ENCODE data around the gene NDUFAF8. TPM values are rescaled to one million over a fixed set of nuclear protein-coding genes. Genes with fewer than 3 reads are reported as not detected.
A peak's percentile ranks its signal among the peaks of the same experiment; 100 is the strongest.

The NDUFAF8 gene
- total RNA-seq, 1 donor from 2014 or later, result 39.7 TPM

GRCh38 chr17:81280571-81280970, 41.5 kb downstream of the NDUFAF8 start:
- Mint-ChIP-seq H3K4me3 (ENCODE audit: unreplicated experiment) (no peak overlapping the region), H3K27ac (ENCODE audit: unreplicated experiment) (no peak overlapping the region), H3K36me3 (ENCODE audit: low read depth) (peaks cover 23% of the 10 kb centered on the region), H3K27me3 (ENCODE audit: low read depth) (no peaks in the 10 kb centered on the region), H3K9me3 (ENCODE audit: low read depth) (no peaks in the 10 kb centered on the region), H3K4me1 (ENCODE audit: low read depth) (peaks cover 9% of the 10 kb centered on the region)
- no peak for TF ChIP-seq CTCF (IDR thresholded peaks at IDR 0.05)
- DNase-seq (ENCODE audit: low spot score), result no peak

- Mint-ChIP-seq H3K36me3 (ENCODE audit: low read depth) (peaks cover 16% of the 10 kb centered on the region), H3K27me3 (ENCODE audit: low read depth) (no peaks in the 10 kb centered on the region), H3K4me3 (ENCODE audit: unreplicated experiment) (no peak overlapping the region), H3K9me3 (ENCODE audit: low read depth) (no peaks in the 10 kb centered on the region), H3K27ac (ENCODE audit: unreplicated experiment) (no peak overlapping the region), H3K4me1 (ENCODE audit: low read depth) (peaks cover 18% of the 10 kb centered on the region)
- DNase-seq (ENCODE audit: low spot score), result peak; percentile 92
- TF ChIP-seq CTCF (IDR thresholded peaks at IDR 0.05), result no peak
Observed at GRCh38 chr17:81282141-81282540, 43.0 kb downstream of the NDUFAF8 start.

GRCh38 chr17:81282876-81283275, 43.8 kb downstream of the NDUFAF8 start:
- Mint-ChIP-seq H3K36me3 (ENCODE audit: low read depth) (peaks cover 18% of the 10 kb centered on the region), H3K4me1 (ENCODE audit: low read depth) (peaks cover 18% of the 10 kb centered on the region), H3K27ac (ENCODE audit: unreplicated experiment) (no peak overlapping the region), H3K27me3 (ENCODE audit: low read depth) (no peaks in the 10 kb centered on the region), H3K9me3 (ENCODE audit: low read depth) (no peaks in the 10 kb centered on the region), H3K4me3 (ENCODE audit: unreplicated experiment) (no peak overlapping the region)
- no peak for DNase-seq (ENCODE audit: low spot score)
- no peak for TF ChIP-seq CTCF (IDR thresholded peaks at IDR 0.05)

GRCh38 chr17:81285179-81285878, 46.2 kb downstream of the NDUFAF8 start:
- Mint-ChIP-seq H3K27me3 (ENCODE audit: low read depth) (no peaks in the 10 kb centered on the region), H3K27ac (ENCODE audit: unreplicated experiment) (peak overlapping the region; percentile 87), H3K4me1 (ENCODE audit: low read depth) (peaks cover 18% of the 10 kb centered on the region), H3K36me3 (ENCODE audit: low read depth) (peaks cover 10% of the 10 kb centered on the region), H3K4me3 (ENCODE audit: unreplicated experiment) (peak overlapping the region; percentile 64), H3K9me3 (ENCODE audit: low read depth) (no peaks in the 10 kb centered on the region)
- no peak for TF ChIP-seq CTCF (IDR thresholded peaks at IDR 0.05)
- DNase-seq (ENCODE audit: low spot score), result no peak

GRCh38 chr17:81285894-81286293, 46.8 kb downstream of the NDUFAF8 start:
- no peaks in the 10 kb centered on the region for H3K9me3 Mint-ChIP-seq (ENCODE audit: low read depth)
- H3K27ac Mint-ChIP-seq (ENCODE audit: unreplicated experiment), result peak overlapping the region; percentile 87
- H3K27me3 Mint-ChIP-seq (ENCODE audit: low read depth), result no peaks in the 10 kb centered on the region
- no peak for TF ChIP-seq CTCF (IDR thresholded peaks at IDR 0.05)
- no peak for DNase-seq (ENCODE audit: low spot score)
- peaks cover 18% of the 10 kb centered on the region for H3K4me1 Mint-ChIP-seq (ENCODE audit: low read depth)
- no peak overlapping the region for H3K4me3 Mint-ChIP-seq (ENCODE audit: unreplicated experiment)
- peaks cover 8% of the 10 kb centered on the region for H3K36me3 Mint-ChIP-seq (ENCODE audit: low read depth)

Data from chondrocyte (in vitro differentiated cells).